GM18858 (cell line): ENCODE measurements around the gene PADI1.
"Not testable (repeated sequence)": the region's sequence is repeated elsewhere in the genome, so short reads cannot be mapped to it uniquely, and the experiment has no call there.

Experiments
- ATAC-seq: cut with Tn5 transposase; IDR thresholded peaks from one replicate; pipeline ENCODE4 v1.9.1; 2021; ENCODE audit not compliant: unreplicated experiment

The PADI1 gene

GRCh38 chr1:17239420-17239819, 34.5 kb downstream of the PADI1 start:
- no peak for ATAC-seq

DNA sequence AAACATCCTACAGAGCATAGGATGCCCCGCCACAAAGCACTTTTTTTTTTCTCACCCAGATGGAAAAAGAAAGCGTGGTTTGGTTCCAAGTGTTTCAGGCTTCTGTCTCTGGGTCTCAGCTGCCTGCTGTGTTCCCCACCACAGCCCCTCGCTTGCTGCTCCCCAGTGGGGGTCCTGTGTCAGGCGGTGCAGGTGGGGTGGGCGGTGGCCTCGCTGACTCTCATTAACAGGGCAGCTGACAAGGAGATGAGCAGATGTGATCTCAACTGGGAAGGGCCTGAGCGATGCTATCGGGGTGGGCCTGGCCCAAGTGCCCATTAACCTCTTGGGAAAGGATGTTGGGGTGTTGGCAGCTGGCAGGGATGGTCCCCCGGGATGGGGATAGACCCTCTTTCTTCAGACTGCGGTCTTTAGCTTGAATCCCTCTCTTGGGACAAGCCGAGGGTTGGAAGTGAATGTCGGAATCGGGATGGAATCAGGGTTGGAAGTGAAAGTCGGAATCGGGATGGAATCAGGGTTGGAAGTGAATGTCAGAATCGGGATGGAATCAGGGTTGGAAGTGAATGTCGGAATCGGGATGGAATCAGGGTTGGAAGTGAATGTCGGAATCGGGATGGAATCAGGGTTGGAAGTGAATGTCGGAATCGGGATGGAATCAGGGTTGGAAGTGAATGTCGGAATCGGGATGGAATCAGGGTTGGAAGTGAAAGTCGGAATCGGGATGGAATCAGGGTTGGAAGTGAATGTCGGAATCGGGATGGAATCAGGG, 36.3 kb downstream of the PADI1 start:
- not testable (repeated sequence) for ATAC-seq

GRCh38 chr1:17241780-17242074, 36.8 kb downstream of the PADI1 start:
- ATAC-seq = not testable (repeated sequence)

- no peak for ATAC-seq
Measured at GRCh38 chr1:17243274-17243673, 38.3 kb downstream of the PADI1 start.

DNA sequence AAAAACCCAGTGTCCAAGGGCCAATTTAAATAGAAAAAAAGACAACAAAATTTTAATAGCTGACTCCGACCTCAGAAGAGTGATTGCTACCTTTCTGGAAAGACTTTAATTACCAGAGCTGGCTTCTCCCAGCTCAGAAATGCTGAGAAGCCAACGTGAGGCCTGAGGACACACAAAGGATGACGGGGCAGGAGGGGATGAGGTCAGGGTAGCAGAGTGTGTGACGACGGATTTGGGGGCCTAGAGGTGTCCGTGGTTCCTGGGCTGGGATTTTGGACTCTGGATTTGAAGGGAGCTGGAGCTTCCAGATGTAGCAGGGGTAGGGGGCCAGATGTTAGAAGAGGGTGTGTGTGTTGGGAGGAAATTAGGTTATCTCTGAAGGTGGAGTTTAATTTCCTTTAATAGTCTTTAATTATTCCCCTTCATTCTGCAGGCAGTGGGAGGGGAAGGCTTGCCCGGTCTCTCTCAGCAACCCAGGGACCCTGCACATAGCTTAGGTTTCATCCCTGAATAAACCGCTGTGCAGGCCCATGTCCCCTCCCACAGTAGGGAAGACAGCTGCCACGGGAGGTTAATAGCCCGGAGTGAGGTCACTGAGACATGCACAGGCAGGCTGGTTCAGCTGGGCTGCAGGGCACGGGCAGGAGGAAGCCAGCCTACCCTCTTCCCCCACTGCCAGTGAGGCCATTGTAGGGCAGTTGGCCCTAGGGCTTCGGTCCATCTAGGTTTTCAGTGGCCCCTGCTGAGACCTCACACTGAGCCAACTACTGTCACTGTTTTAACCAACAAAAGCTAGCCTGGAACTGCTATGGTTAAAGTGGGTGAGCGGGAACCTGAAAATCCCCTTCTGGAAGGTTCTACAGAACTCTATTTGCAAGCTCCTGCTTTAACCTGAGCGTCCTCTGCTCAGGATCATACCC, 40.2 kb downstream of the PADI1 start:
- ATAC-seq = no peak

DNA sequence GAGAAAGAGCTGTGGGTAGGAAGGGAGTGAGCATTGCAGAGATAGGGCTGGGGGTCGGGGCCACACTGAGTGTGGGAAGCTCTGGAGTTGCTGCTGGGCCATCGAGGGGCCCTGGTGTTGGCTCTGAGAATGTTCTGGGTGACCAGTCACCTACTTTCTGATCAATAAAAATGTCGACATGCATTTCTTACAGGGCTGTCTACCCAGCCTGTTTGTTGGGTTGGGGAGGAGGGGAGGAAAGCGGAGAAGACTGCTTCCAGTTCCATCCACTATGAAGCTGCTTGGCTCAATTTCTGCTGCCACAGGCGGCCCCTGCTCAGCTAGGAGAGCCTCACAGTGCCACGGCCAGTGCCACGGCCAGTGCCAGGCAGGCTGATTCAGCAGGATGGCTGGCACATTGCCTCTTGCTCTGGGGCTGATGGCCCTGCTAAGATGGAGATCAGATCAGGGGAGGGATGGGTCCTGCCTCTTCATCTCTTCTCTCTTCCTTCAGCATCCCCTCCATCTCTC, 40.9 kb downstream of the PADI1 start:
- ATAC-seq = no peak

GRCh38 chr1:17246971-17247370, 42.0 kb downstream of the PADI1 start:
- ATAC-seq = no peak

DNA sequence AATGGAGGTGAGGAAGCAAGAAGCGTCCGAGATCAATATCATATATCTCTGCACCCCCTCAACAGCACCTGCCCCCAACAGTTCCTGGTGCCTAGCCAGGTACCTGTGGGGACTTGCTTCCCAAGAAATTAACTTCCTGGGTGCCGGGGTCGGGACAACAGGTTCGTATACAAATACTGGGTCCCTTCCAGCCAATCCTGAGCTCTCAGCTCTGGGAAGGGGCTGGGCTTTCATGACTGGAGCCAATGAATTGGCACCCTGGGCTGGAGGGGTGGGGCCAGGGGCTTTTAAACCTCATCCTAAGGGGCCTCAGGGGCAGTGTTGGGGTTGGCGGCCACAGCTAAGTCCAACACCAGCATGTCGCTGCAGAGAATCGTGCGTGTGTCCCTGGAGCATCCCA, 43.9 kb downstream of the PADI1 start, which contains the start of gene PADI3:
Gene PADI3, plus strand, starts transcription at position 318 of the 400 bp plus-strand sequence. Its CDS starts 40 bp downstream, at position 358.
- no peak for ATAC-seq

- ATAC-seq = no peak
Measured at GRCh38 chr1:17250601-17251000, 45.7 kb downstream of the PADI1 start.

- no peak for ATAC-seq
Measured at GRCh38 chr1:17251246-17251645, 46.3 kb downstream of the PADI1 start.

DNA sequence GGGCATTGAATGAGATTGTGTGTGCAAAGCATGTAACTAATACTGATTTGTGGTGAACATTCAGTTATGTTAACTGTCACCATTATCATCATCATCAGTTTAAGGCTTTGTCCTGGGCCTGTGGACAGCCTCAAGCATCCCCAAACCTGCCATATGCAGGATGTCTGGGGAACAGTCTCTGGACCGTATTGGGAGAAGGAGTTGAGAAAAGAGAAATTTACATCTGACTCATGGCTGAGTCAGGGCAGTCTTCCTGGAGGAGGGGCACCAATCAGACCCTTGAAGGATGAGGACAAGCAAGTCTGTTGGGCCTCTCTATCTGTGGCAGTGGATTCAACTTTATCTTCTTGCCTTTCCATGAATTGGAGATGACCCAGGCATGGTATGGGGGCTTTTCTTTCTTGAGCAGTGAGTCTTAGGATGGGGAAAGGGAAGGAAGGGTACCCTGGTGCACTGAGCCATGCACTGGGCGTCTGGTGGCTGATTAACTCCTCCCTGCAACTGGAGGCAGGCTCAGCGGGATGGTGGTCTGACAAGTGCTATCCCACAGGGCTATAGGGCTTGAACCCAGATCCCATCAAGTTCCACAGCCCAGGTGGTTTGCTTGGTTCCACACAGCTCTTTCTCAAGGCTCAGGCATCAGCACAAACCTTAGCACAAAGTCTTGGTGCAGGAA, 46.9 kb downstream of the PADI1 start:
- no peak for ATAC-seq

GRCh38 chr1:17255336-17255735, 50.4 kb downstream of the PADI1 start:
- no peak for ATAC-seq

DNA sequence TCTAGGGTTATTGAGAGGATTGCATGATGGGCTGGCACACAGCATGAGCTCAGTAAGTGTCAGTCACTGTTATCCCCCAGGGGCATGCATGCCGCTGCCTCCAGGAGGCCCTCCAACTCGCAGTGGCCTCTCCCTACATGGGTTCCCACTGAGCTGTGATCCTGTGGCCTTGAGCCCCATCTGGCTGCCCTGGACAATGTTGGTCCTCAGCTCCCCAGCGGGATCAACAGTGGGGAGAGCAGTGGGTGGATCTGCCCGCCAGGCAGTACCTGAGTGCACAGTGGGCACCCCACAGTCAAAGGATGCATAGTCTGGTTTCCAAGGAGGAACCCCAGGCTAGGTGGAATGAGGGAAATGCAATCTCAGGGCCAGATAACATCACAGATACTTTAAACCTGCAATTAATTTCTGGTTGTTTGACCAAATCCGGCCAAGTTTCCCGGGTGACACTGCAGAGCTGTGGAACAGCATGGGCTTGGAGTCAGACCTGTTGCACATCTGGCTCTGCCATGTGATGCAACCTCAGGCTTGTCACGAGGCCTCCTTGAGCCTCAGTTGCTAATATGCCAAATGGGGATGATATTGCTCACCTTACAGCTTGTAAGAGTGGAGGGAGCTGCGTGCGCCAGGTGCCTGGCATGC, 53.3 kb downstream of the PADI1 start:
- no peak for ATAC-seq

DNA sequence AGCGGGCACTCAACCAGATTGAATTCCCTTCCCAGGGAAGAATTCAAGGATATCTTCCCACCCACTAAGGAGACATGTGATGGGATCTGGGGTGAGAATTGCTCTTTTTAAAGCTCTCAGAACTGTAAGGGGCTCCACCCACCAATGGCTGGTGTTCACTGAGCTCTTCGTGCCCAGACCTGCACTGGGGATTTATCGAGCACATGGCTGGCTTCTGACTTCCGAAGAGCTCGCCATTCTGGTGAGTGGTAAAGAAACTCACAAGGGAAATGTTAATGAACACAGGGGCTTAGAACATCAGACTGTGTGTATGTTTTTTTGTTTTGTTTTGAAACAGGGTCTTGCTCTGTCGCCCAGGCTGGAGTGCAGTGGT, 53.8 kb downstream of the PADI1 start:
- no peak for ATAC-seq

- ATAC-seq = no peak
Measured at GRCh38 chr1:17259233-17259873, 54.4 kb downstream of the PADI1 start.

- ATAC-seq = no peak
Measured at GRCh38 chr1:17260264-17260663, 55.3 kb downstream of the PADI1 start.

DNA sequence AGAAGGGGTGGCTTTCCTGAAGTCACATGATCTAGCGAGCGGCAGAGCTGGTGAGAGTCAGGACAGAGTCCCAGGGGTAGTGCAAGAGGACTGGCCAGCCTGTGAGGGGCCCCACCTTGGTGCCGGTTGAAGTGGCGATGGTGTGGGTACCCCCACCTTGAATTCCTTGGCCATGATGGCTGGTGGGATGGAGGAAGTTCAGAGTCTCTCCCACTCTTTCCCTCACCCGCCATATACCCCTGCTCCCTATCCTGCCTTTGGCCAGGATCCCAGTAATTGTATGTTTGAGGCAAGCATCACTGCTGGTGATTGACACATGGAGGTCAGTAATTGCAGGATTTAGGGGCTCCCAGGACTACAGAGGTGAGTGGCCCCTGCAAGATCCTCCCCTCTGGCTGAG, 55.8 kb downstream of the PADI1 start:
- no peak for ATAC-seq

GRCh38 chr1:17263936-17264335, 59.0 kb downstream of the PADI1 start:
- ATAC-seq = no peak

- no peak for ATAC-seq
Measured at GRCh38 chr1:17264470-17264869, 59.5 kb downstream of the PADI1 start.

DNA sequence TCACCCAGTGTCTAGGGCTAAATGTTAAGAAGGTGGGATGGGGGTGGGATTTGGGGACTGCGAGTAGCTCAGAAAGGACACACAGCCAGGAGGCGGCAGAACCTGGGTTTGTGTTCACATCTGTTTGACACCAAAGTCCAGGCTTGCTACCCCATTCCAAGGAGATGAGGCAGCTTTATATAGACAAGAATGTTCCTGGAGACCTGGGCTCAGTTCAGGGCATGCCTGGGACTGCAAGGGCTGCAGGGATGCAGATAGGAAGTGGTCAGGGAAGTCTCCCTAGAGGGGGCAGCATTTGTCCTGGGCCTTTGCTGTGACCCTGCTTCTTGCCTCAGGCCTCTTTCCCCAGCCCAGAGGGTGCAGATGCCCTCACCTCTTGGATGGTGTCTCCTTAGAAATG, 60.2 kb downstream of the PADI1 start:
- ATAC-seq = no peak

DNA sequence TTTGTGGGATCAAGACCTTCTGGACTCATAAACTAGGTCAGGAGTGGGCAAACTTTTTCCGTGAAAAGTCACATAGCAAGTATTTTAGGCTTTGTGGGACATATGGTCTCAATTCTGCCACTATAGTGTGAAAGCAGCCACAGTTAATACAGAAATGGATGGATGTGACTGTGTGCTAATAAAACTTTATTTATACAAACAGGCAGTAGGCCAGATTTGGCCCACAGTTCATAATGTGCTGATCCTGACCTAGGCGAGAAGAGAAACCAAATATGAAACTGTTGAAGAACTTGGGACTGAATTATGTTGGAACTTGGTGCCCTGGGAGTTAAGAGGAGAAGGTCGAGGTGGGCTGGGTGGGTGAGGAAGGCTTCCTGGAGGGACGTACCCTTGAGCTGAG, 61.0 kb downstream of the PADI1 start:
- no peak for ATAC-seq
